ENCODE measurements around the gene CHD9. TPM values are rescaled to one million over a fixed set of nuclear protein-coding genes. Genes with fewer than 3 reads are reported as not detected.
A peak's percentile ranks its signal among the peaks of the same experiment; 100 is the strongest.

The CHD9 gene
- total RNA-seq, 4 donors from 2014 or later: 49.2 to 85.7 (median 67.7) TPM

GRCh38 chr16:53357955-53358354, 303.2 kb downstream of the CHD9 start:
- no peak for DNase-seq (ENCODE audit: low spot score in 2 of 2)
- WGBS, 2 donors: 69 to 73% methylated on average over 4 of the region's 4 CpGs
- H3K4me3 ChIP-seq (ENCODE audit: low read depth, poor library complexity, severe bottlenecking): no peak overlapping the region
- intact Hi-C loops (cut with DNase I; ENCODE audit: low total_unique reads): no loop called here
- no peak for TF ChIP-seq CTCF (IDR thresholded peaks at IDR 0.05)

- 70 to 81% methylated on average over 9 of the region's 9 CpGs for WGBS, 2 donors
- no peak for TF ChIP-seq CTCF (IDR thresholded peaks at IDR 0.05)
- TF ChIP-seq POLR2A (IDR thresholded peaks at IDR 0.05): no peak
- H3K4me3 ChIP-seq (ENCODE audit: low read depth, poor library complexity, severe bottlenecking): no peak overlapping the region
- intact Hi-C loops (cut with DNase I; ENCODE audit: low total_unique reads): no loop called here
- DNase-seq (ENCODE audit: low spot score in 2 of 2): no peak
These were observed 304.1 kb downstream of the CHD9 start for GRCh38 chr16:53358884-53359283.

- H3K4me3 ChIP-seq (ENCODE audit: low read depth, poor library complexity, severe bottlenecking): no peak overlapping the region
- WGBS, 2 donors: 71 to 75% methylated on average over 1 of the region's 1 CpG
- DNase-seq (ENCODE audit: low spot score in 2 of 2): no peak
- intact Hi-C loops (cut with DNase I; ENCODE audit: low total_unique reads): no loop called here
- no peak for TF ChIP-seq POLR2A (IDR thresholded peaks at IDR 0.05)
- no peak for TF ChIP-seq CTCF (IDR thresholded peaks at IDR 0.05)
These were observed 315.1 kb downstream of the CHD9 start for GRCh38 chr16:53369921-53370320.

GRCh38 chr16:53370827-53371226, 316.0 kb downstream of the CHD9 start:
- TF ChIP-seq CTCF (IDR thresholded peaks at IDR 0.05): no peak
- TF ChIP-seq POLR2A (IDR thresholded peaks at IDR 0.05): no peak
- intact Hi-C loops (cut with DNase I; ENCODE audit: low total_unique reads): no loop called here

GRCh38 chr16:53372992-53373871, 318.4 kb downstream of the CHD9 start:
- H3K4me3 ChIP-seq (ENCODE audit: low read depth, poor library complexity, severe bottlenecking): peak overlapping the region; percentile 34
- WGBS, 2 donors: 19 to 31% methylated on average over 55 of the region's 56 CpGs
- peak in 1 of 2 donors; percentile 30 for DNase-seq (ENCODE audit: low spot score in 2 of 2)
- TF ChIP-seq CTCF (IDR thresholded peaks at IDR 0.05) (no peak), POLR2A (IDR thresholded peaks at IDR 0.05) (no peak)
- intact Hi-C loops (cut with DNase I; ENCODE audit: low total_unique reads): no loop called here

More at GRCh38 chr16:53370827-53371226, 316.0 kb downstream of the CHD9 start:
- no peak for DNase-seq (ENCODE audit: low spot score in 2 of 2)
- H3K4me3 ChIP-seq (ENCODE audit: low read depth, poor library complexity, severe bottlenecking): no peak overlapping the region
